ENCODE results near the gene TSPEAR. TPM values are rescaled to one million over a fixed set of nuclear protein-coding genes. Genes with fewer than 3 reads are reported as not detected.
A peak's percentile ranks its signal among the peaks of the same experiment; 100 is the strongest.

TSPEAR gene
- total and polyA plus RNA-seq, 4 donors: 0.24 to 0.66 (median 0.33) TPM; not detected in 1

- no peaks in the 10 kb centered on the region for H3K36me3 ChIP-seq (ENCODE audit: control insufficient read depth, insufficient read depth, low read length)
- no peak for DNase-seq (ENCODE audit: low read depth in 4 of 6, low spot score in 6 of 6)
- WGBS (ENCODE audit: insufficient coverage): 91% methylated on average over 19 of the region's 19 CpGs
- peaks cover 2% of the 10 kb centered on the region for H3K9me3 ChIP-seq (ENCODE audit: control insufficient read depth, insufficient read depth, low read length)
- peaks cover 6% of the 10 kb centered on the region for H3K4me1 ChIP-seq (ENCODE audit: control insufficient read depth, insufficient read depth, low read length)
- H3K27ac ChIP-seq (ENCODE audit: low read depth, low read length): no peak overlapping the region
- H3K27me3 ChIP-seq (ENCODE audit: control insufficient read depth, insufficient read depth, low read length): peaks cover 10% of the 10 kb centered on the region
- H3K4me3 ChIP-seq (ENCODE audit: low read depth, low read length): no peak overlapping the region
Observed at GRCh38 chr21:44753357-44753756, 42.0 kb upstream of the TSPEAR start.

GRCh38 chr21:44752671-44753235 is 41.4 kb upstream of the TSPEAR start:
- 61% methylated on average over 5 of the region's 11 CpGs for WGBS (ENCODE audit: insufficient coverage)

GRCh38 chr21:44751799-44752636 is 40.6 kb upstream of the TSPEAR start:
- WGBS (ENCODE audit: insufficient coverage): 83% methylated on average over 23 of the region's 34 CpGs
- Histone ChIP-seq H3K27me3 (ENCODE audit: control insufficient read depth, insufficient read depth, low read length) (peaks cover 10% of the 10 kb centered on the region), H3K9me3 (ENCODE audit: control insufficient read depth, insufficient read depth, low read length) (peaks cover 2% of the 10 kb centered on the region), H3K4me3 (ENCODE audit: low read depth, low read length) (no peak overlapping the region), H3K27ac (ENCODE audit: low read depth, low read length) (no peak overlapping the region), H3K4me1 (ENCODE audit: control insufficient read depth, insufficient read depth, low read length) (peaks cover 3% of the 10 kb centered on the region), H3K36me3 (ENCODE audit: control insufficient read depth, insufficient read depth, low read length) (no peaks in the 10 kb centered on the region)
- DNase-seq (ENCODE audit: low read depth in 4 of 6, low spot score in 6 of 6): no peak

More at GRCh38 chr21:44752671-44753235, 41.4 kb upstream of the TSPEAR start:
- H3K27me3 ChIP-seq (ENCODE audit: control insufficient read depth, insufficient read depth, low read length): peaks cover 10% of the 10 kb centered on the region
- no peak overlapping the region for H3K27ac ChIP-seq (ENCODE audit: low read depth, low read length)
- H3K4me1 ChIP-seq (ENCODE audit: control insufficient read depth, insufficient read depth, low read length): peaks cover 3% of the 10 kb centered on the region
- DNase-seq (ENCODE audit: low read depth in 4 of 6, low spot score in 6 of 6): peak in 1 of 6 donors; percentile 27
- no peak overlapping the region for H3K4me3 ChIP-seq (ENCODE audit: low read depth, low read length)
- no peaks in the 10 kb centered on the region for H3K36me3 ChIP-seq (ENCODE audit: control insufficient read depth, insufficient read depth, low read length)
- H3K9me3 ChIP-seq (ENCODE audit: control insufficient read depth, insufficient read depth, low read length): peaks cover 2% of the 10 kb centered on the region

- WGBS (ENCODE audit: insufficient coverage): 85% methylated on average over 21 of the region's 24 CpGs
Observed at GRCh38 chr21:44751186-44751798, 39.9 kb upstream of the TSPEAR start.

GRCh38 chr21:44750675-44751025 is 39.3 kb upstream of the TSPEAR start:
- Histone ChIP-seq H3K4me1 (ENCODE audit: control insufficient read depth, insufficient read depth, low read length) (peaks cover 3% of the 10 kb centered on the region), H3K4me3 (ENCODE audit: low read depth, low read length) (no peak overlapping the region), H3K27me3 (ENCODE audit: control insufficient read depth, insufficient read depth, low read length) (peaks cover 10% of the 10 kb centered on the region), H3K36me3 (ENCODE audit: control insufficient read depth, insufficient read depth, low read length) (no peaks in the 10 kb centered on the region), H3K9me3 (ENCODE audit: control insufficient read depth, insufficient read depth, low read length) (peaks cover 1% of the 10 kb centered on the region), H3K27ac (ENCODE audit: low read depth, low read length) (no peak overlapping the region)
- 62% methylated on average over 7 of the region's 12 CpGs for WGBS (ENCODE audit: insufficient coverage)
- DNase-seq (ENCODE audit: low read depth in 4 of 6, low spot score in 6 of 6): peak in 1 of 6 donors; percentile 25

More at GRCh38 chr21:44751186-44751798, 39.9 kb upstream of the TSPEAR start:
- Histone ChIP-seq H3K27me3 (ENCODE audit: control insufficient read depth, insufficient read depth, low read length) (peaks cover 10% of the 10 kb centered on the region), H3K36me3 (ENCODE audit: control insufficient read depth, insufficient read depth, low read length) (no peaks in the 10 kb centered on the region), H3K4me1 (ENCODE audit: control insufficient read depth, insufficient read depth, low read length) (peaks cover 3% of the 10 kb centered on the region), H3K9me3 (ENCODE audit: control insufficient read depth, insufficient read depth, low read length) (peaks cover 2% of the 10 kb centered on the region), H3K4me3 (ENCODE audit: low read depth, low read length) (no peak overlapping the region), H3K27ac (ENCODE audit: low read depth, low read length) (no peak overlapping the region)
- DNase-seq (ENCODE audit: low read depth in 4 of 6, low spot score in 6 of 6): no peak

- Histone ChIP-seq H3K4me3 (ENCODE audit: low read depth, low read length) (no peak overlapping the region), H3K27ac (ENCODE audit: low read depth, low read length) (no peak overlapping the region), H3K9me3 (ENCODE audit: control insufficient read depth, insufficient read depth, low read length) (no peaks in the 10 kb centered on the region), H3K27me3 (ENCODE audit: control insufficient read depth, insufficient read depth, low read length) (peaks cover 10% of the 10 kb centered on the region), H3K4me1 (ENCODE audit: control insufficient read depth, insufficient read depth, low read length) (peaks cover 3% of the 10 kb centered on the region), H3K36me3 (ENCODE audit: control insufficient read depth, insufficient read depth, low read length) (no peaks in the 10 kb centered on the region)
- WGBS (ENCODE audit: insufficient coverage): 88% methylated on average over 41 of the region's 47 CpGs
- DNase-seq (ENCODE audit: low read depth in 4 of 6, low spot score in 6 of 6): no peak
Observed at GRCh38 chr21:44749759-44750674, 38.6 kb upstream of the TSPEAR start.

- Histone ChIP-seq H3K4me3 (ENCODE audit: low read depth, low read length) (no peak overlapping the region), H3K36me3 (ENCODE audit: control insufficient read depth, insufficient read depth, low read length) (no peaks in the 10 kb centered on the region), H3K27ac (ENCODE audit: low read depth, low read length) (no peak overlapping the region), H3K9me3 (ENCODE audit: control insufficient read depth, insufficient read depth, low read length) (no peaks in the 10 kb centered on the region), H3K27me3 (ENCODE audit: control insufficient read depth, insufficient read depth, low read length) (peaks cover 10% of the 10 kb centered on the region), H3K4me1 (ENCODE audit: control insufficient read depth, insufficient read depth, low read length) (peaks cover 3% of the 10 kb centered on the region)
- 61% methylated on average over 22 of the region's 26 CpGs for WGBS (ENCODE audit: insufficient coverage)
- no peak for DNase-seq (ENCODE audit: low read depth in 4 of 6, low spot score in 6 of 6)
Observed at GRCh38 chr21:44749116-44749758, 37.9 kb upstream of the TSPEAR start.

GRCh38 chr21:44748621-44749020 is 37.2 kb upstream of the TSPEAR start:
- no peak overlapping the region for H3K27ac ChIP-seq (ENCODE audit: low read depth, low read length)
- 36% methylated on average over 16 of the region's 16 CpGs for WGBS (ENCODE audit: insufficient coverage)
- H3K27me3 ChIP-seq (ENCODE audit: control insufficient read depth, insufficient read depth, low read length): peaks cover 10% of the 10 kb centered on the region
- H3K36me3 ChIP-seq (ENCODE audit: control insufficient read depth, insufficient read depth, low read length): no peaks in the 10 kb centered on the region
- H3K4me1 ChIP-seq (ENCODE audit: control insufficient read depth, insufficient read depth, low read length): peaks cover 3% of the 10 kb centered on the region
- no peak overlapping the region for H3K4me3 ChIP-seq (ENCODE audit: low read depth, low read length)
- H3K9me3 ChIP-seq (ENCODE audit: control insufficient read depth, insufficient read depth, low read length): no peaks in the 10 kb centered on the region
- no peak for DNase-seq (ENCODE audit: low read depth in 4 of 6, low spot score in 6 of 6)
